ENCODE data around the gene CETN2. TPM values are rescaled to one million over a fixed set of nuclear protein-coding genes. Genes with fewer than 3 reads are reported as not detected.

The CETN2 gene
- polyA plus RNA-seq, 12 donors, result 27.6 to 52.6 (median 35.8) TPM; not detected in 1

Other genes starting within 250 kb of the CETN2 start
- gene GABRQ, start 192.9 kb downstream of the CETN2 start, polyA plus RNA-seq (ENCODE audit: insufficient read length in 12 of 12), result 1 to 10 TPM in 11 of 12 donors, not detected in 1; 1.2 to 2.6 (median 1.6) TPM
- not detected for gene MAGEA3, start 132.0 kb downstream of the CETN2 start, polyA plus RNA-seq (ENCODE audit: insufficient read length in 12 of 12)
- gene CSAG2, start 121.5 kb downstream of the CETN2 start, polyA plus RNA-seq (ENCODE audit: insufficient read length in 12 of 12), result not detected
- not detected for gene MAGEA2B, start 116.1 kb downstream of the CETN2 start, polyA plus RNA-seq (ENCODE audit: insufficient read length in 12 of 12)
- under 1 TPM in 1 of 12 donors, not detected in 11; 0.30 TPM for gene CSAG1, start 97.0 kb downstream of the CETN2 start, polyA plus RNA-seq (ENCODE audit: insufficient read length in 12 of 12)
- not detected for gene MAGEA12, start 97.0 kb downstream of the CETN2 start, polyA plus RNA-seq (ENCODE audit: insufficient read length in 12 of 12)
- gene MAGEA2, start 76.9 kb downstream of the CETN2 start, polyA plus RNA-seq (ENCODE audit: insufficient read length in 12 of 12), result under 1 TPM in 1 of 12 donors, not detected in 11; 0.35 TPM
- gene CSAG3, start 71.5 kb downstream of the CETN2 start, polyA plus RNA-seq (ENCODE audit: insufficient read length in 12 of 12), result under 1 TPM in 1 of 12 donors, not detected in 11; 0.80 TPM
- not detected for gene MAGEA6, start 61.1 kb downstream of the CETN2 start, polyA plus RNA-seq (ENCODE audit: insufficient read length in 12 of 12)
- 10 to 100 TPM in 10 of 12 donors, 1 to 10 TPM in 1, not detected in 1; 9.8 to 18.0 (median 12.1) TPM for gene NSDHL, start 306 bp upstream of the CETN2 start, polyA plus RNA-seq (ENCODE audit: insufficient read length in 12 of 12)
- gene ZNF185, start 67.3 kb upstream of the CETN2 start, polyA plus RNA-seq (ENCODE audit: insufficient read length in 12 of 12), result 10 to 100 TPM in 11 of 12 donors, not detected in 1; 10.2 to 37.1 (median 18.8) TPM
- under 1 TPM in 3 of 12 donors, not detected in 9; 0.04 to 0.08 (median 0.08) TPM for gene PNMA5, start 163.4 kb upstream of the CETN2 start, polyA plus RNA-seq (ENCODE audit: insufficient read length in 12 of 12)
- 1 to 10 TPM in 3 of 12 donors, under 1 TPM in 7, not detected in 2; 0.67 to 2.1 (median 0.93) TPM for gene PNMA3, start 225.7 kb upstream of the CETN2 start, polyA plus RNA-seq (ENCODE audit: insufficient read length in 12 of 12)
- 1 to 10 TPM in 10 of 12 donors, under 1 TPM in 1, not detected in 1; 0.32 to 4.8 (median 2.1) TPM for gene PNMA6A, start 241.7 kb upstream of the CETN2 start, polyA plus RNA-seq (ENCODE audit: insufficient read length in 12 of 12)

Measured in muscle of arm (tissue), 12 donors.